Subcutaneous adipose tissue (tissue), 4 donors: Measurements from ENCODE around the gene DYNLRB1. TPM values are rescaled to one million over a fixed set of nuclear protein-coding genes. Genes with fewer than 3 reads are reported as not detected.

Experiments
- total RNA-seq, 4 donors: library from RNA; depleted of rRNA; stranded (reverse); fragments of >200 nt; gene quantifications; one replicate each; pipeline ENCODE4 v1.1.0, GENCODE V29; 2016
- TF ChIP-seq, protein P1 (sequence below): fragments of 450-650 bp; IDR thresholded peaks from one replicate; pipeline ENCODE4 v1.5.1; 2016; ENCODE audit warnings: low read depth, mild to moderate bottlenecking, control low read depth, antibody characterized with exemption, moderate library complexity

DYNLRB1 gene
- total RNA-seq, 4 donors from 2014 or later, result 111 to 206 (median 122) TPM

- TF ChIP-seq, protein P1, sequence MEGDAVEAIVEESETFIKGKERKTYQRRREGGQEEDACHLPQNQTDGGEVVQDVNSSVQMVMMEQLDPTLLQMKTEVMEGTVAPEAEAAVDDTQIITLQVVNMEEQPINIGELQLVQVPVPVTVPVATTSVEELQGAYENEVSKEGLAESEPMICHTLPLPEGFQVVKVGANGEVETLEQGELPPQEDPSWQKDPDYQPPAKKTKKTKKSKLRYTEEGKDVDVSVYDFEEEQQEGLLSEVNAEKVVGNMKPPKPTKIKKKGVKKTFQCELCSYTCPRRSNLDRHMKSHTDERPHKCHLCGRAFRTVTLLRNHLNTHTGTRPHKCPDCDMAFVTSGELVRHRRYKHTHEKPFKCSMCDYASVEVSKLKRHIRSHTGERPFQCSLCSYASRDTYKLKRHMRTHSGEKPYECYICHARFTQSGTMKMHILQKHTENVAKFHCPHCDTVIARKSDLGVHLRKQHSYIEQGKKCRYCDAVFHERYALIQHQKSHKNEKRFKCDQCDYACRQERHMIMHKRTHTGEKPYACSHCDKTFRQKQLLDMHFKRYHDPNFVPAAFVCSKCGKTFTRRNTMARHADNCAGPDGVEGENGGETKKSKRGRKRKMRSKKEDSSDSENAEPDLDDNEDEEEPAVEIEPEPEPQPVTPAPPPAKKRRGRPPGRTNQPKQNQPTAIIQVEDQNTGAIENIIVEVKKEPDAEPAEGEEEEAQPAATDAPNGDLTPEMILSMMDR, result no peak
Measured at GRCh38 chr20:34558320-34559218, 42.3 kb downstream of the DYNLRB1 start, which contains the start of gene MAP1LC3A. TSS of gene MAP1LC3A (plus strand) at chr20:34558718. CDS start at chr20:34558869, 151 bp downstream.

DNA sequence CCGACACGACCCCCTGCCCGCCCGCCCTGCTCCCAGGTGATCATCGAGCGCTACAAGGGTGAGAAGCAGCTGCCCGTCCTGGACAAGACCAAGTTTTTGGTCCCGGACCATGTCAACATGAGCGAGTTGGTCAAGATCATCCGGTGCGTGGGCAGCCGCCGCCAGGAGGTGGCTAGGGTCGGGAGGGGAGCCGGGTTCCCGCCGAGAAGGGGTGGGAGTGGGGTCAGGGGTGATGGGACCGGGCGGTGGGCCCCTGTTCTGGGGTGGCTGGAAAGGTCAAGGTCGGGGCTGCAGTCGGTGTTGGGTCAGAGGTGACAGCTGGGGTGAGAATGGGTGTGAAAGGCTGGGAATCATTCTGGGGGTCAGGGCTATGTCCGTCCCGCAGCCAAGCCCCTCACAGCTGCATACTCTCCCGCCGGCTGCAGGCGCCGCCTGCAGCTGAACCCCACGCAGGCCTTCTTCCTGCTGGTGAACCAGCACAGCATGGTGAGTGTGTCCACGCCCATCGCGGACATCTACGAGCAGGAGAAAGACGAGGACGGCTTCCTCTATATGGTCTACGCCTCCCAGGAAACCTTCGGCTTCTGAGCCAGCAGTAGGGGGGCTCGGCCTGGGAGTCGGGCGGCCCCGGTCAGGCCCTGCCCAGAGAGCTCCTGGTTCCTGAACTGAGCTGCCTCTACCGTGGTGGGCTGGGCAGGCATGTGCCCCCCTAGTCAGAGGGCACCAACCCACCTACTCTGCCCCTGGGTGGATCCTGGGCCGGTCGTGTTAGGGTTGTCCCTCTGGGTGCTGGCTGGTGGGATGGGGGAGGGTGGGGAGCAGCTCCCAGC is 43.3 kb downstream of the DYNLRB1 start:
- TF ChIP-seq, protein P1, result no peak

DNA sequence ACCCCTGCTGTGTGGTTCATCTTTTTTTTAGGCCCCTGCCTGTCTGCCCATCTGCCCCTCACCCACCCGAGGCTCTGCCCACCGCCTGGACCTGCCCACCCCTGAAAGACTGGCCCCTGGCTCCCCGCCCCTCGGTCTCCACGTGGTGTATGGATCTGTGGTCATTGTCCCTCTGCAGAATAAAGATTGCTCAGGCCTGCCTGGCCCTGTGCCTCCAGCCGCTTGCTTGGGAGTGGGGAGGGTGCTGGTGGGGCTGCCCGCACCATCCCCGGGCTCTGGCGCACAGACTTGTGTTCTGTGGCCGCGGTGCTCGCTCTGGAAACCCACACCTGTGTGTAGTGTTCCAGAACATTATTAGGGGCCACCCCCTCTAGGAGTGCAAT is 43.9 kb downstream of the DYNLRB1 start:
- TF ChIP-seq, protein P1, result no peak

DNA sequence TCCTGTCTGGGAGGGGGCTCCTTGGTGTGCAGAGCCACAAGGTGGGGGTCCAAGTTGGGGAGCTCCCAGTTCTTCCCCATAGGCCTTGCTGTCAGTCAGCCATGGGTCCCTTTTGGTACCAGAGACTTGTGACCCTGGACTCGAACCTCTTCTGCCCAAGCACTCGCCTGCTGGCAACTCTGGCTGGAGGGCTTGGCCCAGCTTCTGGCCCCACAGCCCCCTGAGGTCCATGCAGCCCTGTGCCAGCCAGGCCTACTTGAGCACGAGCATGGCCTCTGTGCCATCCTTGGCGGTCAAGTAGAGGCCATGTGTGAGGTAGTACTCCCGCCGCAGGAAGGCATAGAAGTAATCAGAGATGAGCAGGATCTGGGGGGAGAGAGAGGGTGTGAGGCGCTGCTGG is 44.4 kb downstream of the DYNLRB1 start:
- TF ChIP-seq, protein P1, result no peak

DNA sequence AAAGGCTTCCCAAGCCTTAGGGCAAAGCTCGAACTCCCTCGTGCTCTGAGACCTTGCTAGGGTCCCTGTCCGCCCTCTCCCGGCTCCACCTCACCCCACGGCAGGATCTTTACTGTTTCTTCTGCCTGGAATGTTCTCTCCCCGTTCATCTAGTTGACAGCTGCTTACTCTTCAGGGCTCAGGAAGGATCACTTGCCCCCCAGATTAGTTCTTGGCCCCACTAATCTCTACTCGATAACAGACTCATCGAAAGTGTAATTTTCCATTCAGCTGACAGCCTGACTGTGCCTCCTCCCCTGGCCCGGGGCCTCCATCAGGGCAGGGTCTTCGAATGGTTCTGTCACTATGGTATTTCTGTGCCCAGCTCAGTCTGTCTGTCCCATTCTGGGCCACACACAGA is 45.4 kb downstream of the DYNLRB1 start:
- TF ChIP-seq, protein P1, result no peak

GRCh38 chr20:34562641-34563040 is 46.4 kb downstream of the DYNLRB1 start:
- TF ChIP-seq, protein P1, result no peak

DNA sequence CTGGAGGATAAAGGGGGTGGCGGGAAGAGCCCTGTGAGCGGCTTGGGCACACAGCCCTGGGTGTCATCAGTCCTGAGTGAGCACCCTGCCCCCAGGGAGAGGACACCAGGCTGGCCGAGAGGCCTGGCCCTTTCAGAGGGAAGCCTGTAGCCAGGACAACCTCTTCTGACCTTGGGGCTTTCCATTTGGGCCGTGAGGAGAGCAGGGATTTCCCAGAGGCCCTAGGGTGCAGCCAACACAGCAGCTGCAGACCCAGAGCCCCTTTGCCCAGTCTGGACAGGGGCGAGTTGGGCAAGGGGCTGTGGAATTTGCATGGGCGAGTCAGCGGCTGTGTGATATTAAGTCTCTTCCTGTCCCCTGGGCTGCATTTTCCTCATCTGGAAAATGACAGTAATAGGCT is 48.6 kb downstream of the DYNLRB1 start:
- TF ChIP-seq, protein P1, result no peak
